ENCODE measurements around the gene CXXC1. TPM values are rescaled to one million over a fixed set of nuclear protein-coding genes. Genes with fewer than 3 reads are reported as not detected.

Gene CXXC1
- total and polyA plus RNA-seq, 3 donors from 2014 or later = 73.4 to 137 (median 109) TPM

- no peaks in the 10 kb centered on the region for H3K9me3 ChIP-seq
- 88 to 93% methylated on average over 3 of the region's 3 CpGs for WGBS, 2 donors
- no peaks in the 10 kb centered on the region for H3K36me3 ChIP-seq (ENCODE audit: low read depth, missing control alignments)
- intact Hi-C loops (cut with DNase I; ENCODE audit: low total_unique reads) = no loop called here
- TF ChIP-seq CTCF (IDR thresholded peaks at IDR 0.05) = no peak
- TF ChIP-seq POLR2A (IDR thresholded peaks at IDR 0.05) = no peak
- no peak for DNase-seq
- no peaks in the 10 kb centered on the region for H3K27me3 ChIP-seq
- H3K4me1 ChIP-seq = no peaks in the 10 kb centered on the region
- H3K4me3 ChIP-seq = no peak overlapping the region
- H3K27ac ChIP-seq = no peak overlapping the region
Measured at GRCh38 chr18:50240080-50240563, 47.4 kb downstream of the CXXC1 start.

- Histone ChIP-seq H3K27me3 (no peaks in the 10 kb centered on the region), H3K36me3 (ENCODE audit: low read depth, missing control alignments) (no peaks in the 10 kb centered on the region), H3K4me3 (no peak overlapping the region), H3K27ac (no peak overlapping the region), H3K4me1 (no peaks in the 10 kb centered on the region), H3K9me3 (no peaks in the 10 kb centered on the region)
- intact Hi-C loops (cut with DNase I; ENCODE audit: low total_unique reads) = no loop called here
- WGBS, 2 donors = 64 to 78% methylated on average over 2 of the region's 2 CpGs
- no peak for DNase-seq
- TF ChIP-seq POLR2A (IDR thresholded peaks at IDR 0.05) (no peak), CTCF (IDR thresholded peaks at IDR 0.05) (no peak)
Measured at GRCh38 chr18:50232419-50232818, 55.1 kb downstream of the CXXC1 start.

Small RNAs within 50 kb of the gene (small RNA-seq; reads per million reads assigned to genes)
- gene RNA5SP458 = 0 reads per million in 2 donors

Other genes with a start within 250 kb of the CXXC1 start
- 10 to 100 TPM; 24.8 to 26.1 TPM for gene MYO5B, start 92.5 kb downstream of the CXXC1 start, total RNA-seq
- 31.8 TPM for gene MYO5B, start 92.5 kb downstream of the CXXC1 start, polyA plus RNA-seq (ENCODE audit: insufficient read depth, low read depth, low replicate concordance)
- 10 to 100 TPM; 22.7 to 48.6 TPM for gene CFAP53, start 21.2 kb downstream of the CXXC1 start, total RNA-seq
- gene CFAP53, start 21.2 kb downstream of the CXXC1 start, polyA plus RNA-seq (ENCODE audit: insufficient read depth, low read depth, low replicate concordance) = 72.8 TPM
- gene MBD1, start 6.2 kb downstream of the CXXC1 start, total RNA-seq = 100 to 1,000 TPM; 181 to 200 TPM
- 225 TPM for gene MBD1, start 6.2 kb downstream of the CXXC1 start, polyA plus RNA-seq (ENCODE audit: insufficient read depth, low read depth, low replicate concordance)
- 1 to 10 TPM; 5.5 to 6.6 TPM for gene SKA1, start 87.4 kb upstream of the CXXC1 start, total RNA-seq
- 11.9 TPM for gene SKA1, start 87.4 kb upstream of the CXXC1 start, polyA plus RNA-seq (ENCODE audit: insufficient read depth, low read depth, low replicate concordance)